ENCODE results near the gene PRKCH.

Gene PRKCH

GRCh38 chr14:61573321-61573720 is 251.9 kb downstream of the PRKCH start:
- Histone ChIP-seq H3K36me3 (ENCODE audit: insufficient read depth, low read length) (no peaks in the 10 kb centered on the region), H3K27me3 (ENCODE audit: insufficient read depth, low read length) (no peaks in the 10 kb centered on the region), H3K79me2 (ENCODE audit: control insufficient read depth, insufficient read depth, low read length, unreplicated experiment) (peaks cover 95% of the 10 kb centered on the region), H3K4me1 (ENCODE audit: control insufficient read depth, insufficient read depth, low read length, unreplicated experiment) (peaks cover 93% of the 10 kb centered on the region), H2AFZ (ENCODE audit: low read length, unreplicated experiment) (no peak overlapping the region), H3K4me3 (ENCODE audit: low read depth, low read length) (peak overlapping the region; percentile 75), H3K27ac (ENCODE audit: low read depth, low read length) (peak overlapping the region; percentile 100)

DNA sequence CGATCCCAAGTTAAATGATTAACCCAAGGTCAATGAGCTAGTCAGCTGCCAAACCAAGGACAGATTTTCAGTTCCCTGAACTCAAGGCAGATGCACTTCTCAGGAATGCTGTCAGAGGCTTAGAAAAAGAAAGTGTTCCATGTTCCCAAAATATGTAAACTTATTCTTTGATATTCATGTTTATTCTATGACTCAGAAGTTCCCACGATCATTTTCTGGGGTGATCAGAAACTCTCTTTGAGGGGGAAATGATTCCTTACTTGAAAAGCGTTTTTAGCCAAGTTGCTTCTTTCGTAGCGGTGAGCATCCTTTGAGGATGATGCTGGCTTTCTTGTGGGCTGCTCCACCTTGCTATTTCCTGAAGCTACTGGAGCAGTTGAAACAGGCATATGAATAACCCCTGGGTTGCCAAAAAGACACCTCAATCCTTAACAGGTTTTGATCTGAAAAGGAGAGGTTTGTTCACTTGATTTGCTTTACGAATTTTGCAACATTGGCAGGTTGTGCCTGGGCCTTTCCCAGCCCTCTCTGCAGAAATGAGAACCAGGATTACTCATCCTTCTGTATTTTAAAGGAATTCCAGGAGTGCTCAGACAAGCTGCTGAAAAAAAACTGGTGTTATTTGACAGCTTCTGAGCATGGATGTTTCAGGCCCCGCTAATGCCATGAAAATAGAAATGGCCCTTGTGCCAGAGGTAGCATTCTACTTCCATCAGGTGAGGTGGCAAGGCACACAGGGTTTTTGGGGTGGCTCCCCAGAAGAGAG is 252.6 kb downstream of the PRKCH start:
- H3K4me3 ChIP-seq (ENCODE audit: low read depth, low read length): peak overlapping the region; percentile 75
- peak overlapping the region; percentile 100 for H3K27ac ChIP-seq (ENCODE audit: low read depth, low read length)
- H3K36me3 ChIP-seq (ENCODE audit: insufficient read depth, low read length): no peaks in the 10 kb centered on the region
- H3K27me3 ChIP-seq (ENCODE audit: insufficient read depth, low read length): no peaks in the 10 kb centered on the region
- peaks cover 94% of the 10 kb centered on the region for H3K79me2 ChIP-seq (ENCODE audit: control insufficient read depth, insufficient read depth, low read length, unreplicated experiment)
- H3K4me1 ChIP-seq (ENCODE audit: control insufficient read depth, insufficient read depth, low read length, unreplicated experiment): peaks cover 95% of the 10 kb centered on the region
- no peak overlapping the region for H2AFZ ChIP-seq (ENCODE audit: low read length, unreplicated experiment)

DNA sequence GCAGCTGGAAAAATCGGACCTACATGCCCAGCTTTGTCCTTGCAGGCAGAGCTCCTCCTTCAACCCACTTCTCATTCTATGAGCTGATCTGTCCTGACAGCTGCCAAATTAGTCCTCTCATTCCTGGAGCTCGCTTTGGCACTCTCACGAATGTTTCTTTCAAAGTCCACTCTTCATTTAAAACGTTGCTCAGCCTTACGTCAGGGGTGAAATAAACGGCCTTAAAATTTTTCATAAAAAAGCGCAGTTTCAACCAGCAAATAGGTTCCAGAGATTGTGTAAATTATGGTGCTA is 253.1 kb downstream of the PRKCH start:
- Histone ChIP-seq H3K27ac (ENCODE audit: low read depth, low read length) (peak overlapping the region; percentile 100), H3K27me3 (ENCODE audit: insufficient read depth, low read length) (no peaks in the 10 kb centered on the region), H3K36me3 (ENCODE audit: insufficient read depth, low read length) (no peaks in the 10 kb centered on the region), H3K4me3 (ENCODE audit: low read depth, low read length) (peak overlapping the region; percentile 75), H3K79me2 (ENCODE audit: control insufficient read depth, insufficient read depth, low read length, unreplicated experiment) (peaks cover 91% of the 10 kb centered on the region), H2AFZ (ENCODE audit: low read length, unreplicated experiment) (no peak overlapping the region), H3K4me1 (ENCODE audit: control insufficient read depth, insufficient read depth, low read length, unreplicated experiment) (peaks cover 90% of the 10 kb centered on the region)

- Histone ChIP-seq H3K4me3 (ENCODE audit: low read depth, low read length) (no peak overlapping the region; the same call in 1 of the 2 replicates), H3K36me3 (ENCODE audit: insufficient read depth, low read length) (no peaks in the 10 kb centered on the region), H3K27me3 (ENCODE audit: insufficient read depth, low read length) (no peaks in the 10 kb centered on the region), H3K27ac (ENCODE audit: low read depth, low read length) (peak overlapping the region; percentile 100), H3K4me1 (ENCODE audit: control insufficient read depth, insufficient read depth, low read length, unreplicated experiment) (peaks cover 92% of the 10 kb centered on the region), H3K79me2 (ENCODE audit: control insufficient read depth, insufficient read depth, low read length, unreplicated experiment) (peaks cover 94% of the 10 kb centered on the region), H2AFZ (ENCODE audit: low read length, unreplicated experiment) (no peak overlapping the region)
These were observed 253.7 kb downstream of the PRKCH start for GRCh38 chr14:61575126-61575525.

DNA sequence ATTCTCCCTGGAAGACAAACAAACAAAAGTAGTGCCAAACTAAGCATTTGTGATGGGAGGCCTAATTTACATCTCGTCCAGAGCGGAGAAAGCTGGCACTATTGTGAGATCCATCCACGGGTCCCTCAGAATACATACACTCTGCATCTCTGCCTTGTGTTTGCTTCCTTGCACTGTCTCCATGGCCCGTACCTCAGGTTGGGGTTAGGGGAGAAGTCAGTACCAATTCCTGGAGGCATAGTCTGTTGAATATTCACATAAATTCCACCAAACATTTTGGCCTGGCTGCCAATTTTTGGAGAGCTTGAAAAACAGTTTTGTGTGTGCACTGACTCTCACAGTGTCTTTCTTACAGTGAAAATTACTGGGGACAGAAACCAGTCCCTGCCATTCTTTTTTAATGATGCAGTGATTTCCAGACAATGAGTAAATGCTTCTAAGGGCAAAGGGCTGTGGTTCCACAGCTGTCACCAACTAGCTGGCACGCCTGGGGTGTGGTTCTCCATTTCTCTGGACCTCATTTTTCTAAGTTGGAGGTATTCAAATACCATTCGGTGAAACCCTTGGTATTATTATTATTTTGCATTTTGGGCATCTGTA is 254.3 kb downstream of the PRKCH start:
- Histone ChIP-seq H3K4me3 (ENCODE audit: low read depth, low read length) (peak overlapping the region; percentile 28), H3K79me2 (ENCODE audit: control insufficient read depth, insufficient read depth, low read length, unreplicated experiment) (peaks cover 92% of the 10 kb centered on the region), H3K27ac (ENCODE audit: low read depth, low read length) (peak overlapping the region; percentile 100), H3K27me3 (ENCODE audit: insufficient read depth, low read length) (no peaks in the 10 kb centered on the region), H3K36me3 (ENCODE audit: insufficient read depth, low read length) (no peaks in the 10 kb centered on the region), H3K4me1 (ENCODE audit: control insufficient read depth, insufficient read depth, low read length, unreplicated experiment) (peaks cover 91% of the 10 kb centered on the region), H2AFZ (ENCODE audit: low read length, unreplicated experiment) (no peak overlapping the region)

DNA sequence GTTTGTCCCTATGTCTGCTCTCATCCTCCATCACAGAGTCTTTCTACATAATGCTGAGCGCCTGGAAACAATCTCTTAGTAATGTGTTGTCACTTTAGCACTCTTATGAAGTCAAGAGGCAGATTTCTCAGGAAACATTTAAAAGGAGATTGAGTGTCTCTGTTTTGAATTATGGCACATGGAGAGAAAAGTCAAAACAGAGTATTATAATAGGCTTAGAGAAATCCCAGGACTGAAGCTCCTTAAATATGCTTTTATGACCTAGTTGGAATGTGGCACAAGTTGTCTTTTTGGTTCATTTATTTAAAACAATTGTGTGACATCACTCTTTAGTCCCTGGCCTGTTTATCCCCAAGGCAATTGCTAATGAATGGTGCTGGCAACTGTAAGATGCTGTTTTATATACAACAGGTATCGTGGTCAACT is 256.1 kb downstream of the PRKCH start:
- H3K27ac ChIP-seq (ENCODE audit: low read depth, low read length): peak overlapping the region; percentile 100
- H3K4me1 ChIP-seq (ENCODE audit: control insufficient read depth, insufficient read depth, low read length, unreplicated experiment): peaks cover 91% of the 10 kb centered on the region
- H2AFZ ChIP-seq (ENCODE audit: low read length, unreplicated experiment): no peak overlapping the region
- peaks cover 90% of the 10 kb centered on the region for H3K79me2 ChIP-seq (ENCODE audit: control insufficient read depth, insufficient read depth, low read length, unreplicated experiment)
- H3K36me3 ChIP-seq (ENCODE audit: insufficient read depth, low read length): no peaks in the 10 kb centered on the region
- H3K4me3 ChIP-seq (ENCODE audit: low read depth, low read length): no peak overlapping the region
- H3K27me3 ChIP-seq (ENCODE audit: insufficient read depth, low read length): no peaks in the 10 kb centered on the region

DNA sequence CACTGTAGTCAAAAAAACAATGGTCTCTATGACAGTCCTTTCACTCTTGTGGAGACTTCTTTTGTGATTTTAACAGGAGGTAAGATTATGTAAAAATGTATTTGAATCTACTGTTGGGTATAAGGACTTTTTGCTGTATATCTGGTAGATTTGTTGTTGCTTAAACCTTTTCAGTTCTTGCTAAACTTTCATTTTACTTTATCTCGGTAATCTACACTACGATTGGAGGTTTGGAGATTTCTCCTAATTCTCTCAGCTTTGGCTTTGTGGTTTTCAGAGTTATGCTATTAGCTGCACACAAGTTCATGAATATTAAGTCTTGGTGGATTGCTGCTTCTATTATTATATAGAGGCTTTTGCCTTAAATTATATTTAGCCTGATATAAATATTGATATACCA is 257.4 kb downstream of the PRKCH start:
- H3K79me2 ChIP-seq (ENCODE audit: control insufficient read depth, insufficient read depth, low read length, unreplicated experiment): peaks cover 89% of the 10 kb centered on the region
- peak overlapping the region; percentile 38 for H3K4me3 ChIP-seq (ENCODE audit: low read depth, low read length)
- no peaks in the 10 kb centered on the region for H3K36me3 ChIP-seq (ENCODE audit: insufficient read depth, low read length)
- no peaks in the 10 kb centered on the region for H3K27me3 ChIP-seq (ENCODE audit: insufficient read depth, low read length)
- H2AFZ ChIP-seq (ENCODE audit: low read length, unreplicated experiment): peak overlapping the region; percentile 21
- peaks cover 91% of the 10 kb centered on the region for H3K4me1 ChIP-seq (ENCODE audit: control insufficient read depth, insufficient read depth, low read length, unreplicated experiment)
- peak overlapping the region; percentile 100 for H3K27ac ChIP-seq (ENCODE audit: low read depth, low read length)

- H3K4me1 ChIP-seq (ENCODE audit: control insufficient read depth, insufficient read depth, low read length, unreplicated experiment): peaks cover 91% of the 10 kb centered on the region
- H3K36me3 ChIP-seq (ENCODE audit: insufficient read depth, low read length): no peaks in the 10 kb centered on the region
- H3K27me3 ChIP-seq (ENCODE audit: insufficient read depth, low read length): no peaks in the 10 kb centered on the region
- H3K27ac ChIP-seq (ENCODE audit: low read depth, low read length): peak overlapping the region; percentile 100
- peaks cover 76% of the 10 kb centered on the region for H3K79me2 ChIP-seq (ENCODE audit: control insufficient read depth, insufficient read depth, low read length, unreplicated experiment)
- no peak overlapping the region for H3K4me3 ChIP-seq (ENCODE audit: low read depth, low read length)
- no peak overlapping the region for H2AFZ ChIP-seq (ENCODE audit: low read length, unreplicated experiment)
These were observed 260.0 kb downstream of the PRKCH start for GRCh38 chr14:61581340-61581739.

DNA sequence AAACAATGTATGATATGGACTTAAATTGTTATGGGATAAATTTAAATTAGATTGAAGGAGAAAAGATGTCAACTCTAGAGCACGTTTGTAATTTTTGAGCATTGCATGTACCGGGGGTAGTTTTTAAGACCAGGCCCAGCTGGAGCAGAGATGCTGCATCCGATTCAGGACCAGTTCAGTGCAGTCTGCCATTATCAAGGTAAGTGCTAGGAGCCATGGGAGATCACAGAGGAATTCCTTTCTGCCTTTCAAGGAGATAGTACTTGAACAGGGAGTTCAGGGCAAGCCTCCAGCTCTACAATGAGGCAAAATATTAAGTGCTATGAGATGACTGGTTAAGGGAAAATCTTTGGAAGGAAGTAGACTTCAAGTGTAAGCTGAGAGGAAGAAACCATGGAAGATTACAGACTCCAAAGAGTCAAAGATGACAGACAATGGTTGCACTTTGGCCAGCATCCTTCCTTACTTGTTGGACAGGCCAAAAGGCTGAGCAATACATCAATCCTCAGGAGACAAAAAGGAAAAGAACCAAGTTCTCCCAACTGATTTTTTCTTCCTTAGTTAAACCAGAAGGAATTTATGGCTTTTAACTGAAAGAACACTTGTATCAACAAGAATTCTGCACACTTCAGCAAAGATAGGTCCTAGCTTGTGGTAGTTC is 260.7 kb downstream of the PRKCH start:
- H3K36me3 ChIP-seq (ENCODE audit: insufficient read depth, low read length): 0 out of 2 replicates have a peak, but pooled peaks cover under 1% of the 10 kb centered on the region
- peaks cover 73% of the 10 kb centered on the region for H3K79me2 ChIP-seq (ENCODE audit: control insufficient read depth, insufficient read depth, low read length, unreplicated experiment)
- peak overlapping the region; percentile 100 for H3K27ac ChIP-seq (ENCODE audit: low read depth, low read length)
- no peak overlapping the region for H2AFZ ChIP-seq (ENCODE audit: low read length, unreplicated experiment)
- peak overlapping the region; percentile 18; the same call in 1 of the 2 replicates for H3K4me3 ChIP-seq (ENCODE audit: low read depth, low read length)
- H3K27me3 ChIP-seq (ENCODE audit: insufficient read depth, low read length): no peaks in the 10 kb centered on the region
- H3K4me1 ChIP-seq (ENCODE audit: control insufficient read depth, insufficient read depth, low read length, unreplicated experiment): peaks cover 93% of the 10 kb centered on the region

- Histone ChIP-seq H3K4me1 (ENCODE audit: control insufficient read depth, insufficient read depth, low read length, unreplicated experiment) (peaks cover 93% of the 10 kb centered on the region), H3K79me2 (ENCODE audit: control insufficient read depth, insufficient read depth, low read length, unreplicated experiment) (peaks cover 73% of the 10 kb centered on the region), H3K27ac (ENCODE audit: low read depth, low read length) (peak overlapping the region; percentile 100), H3K27me3 (ENCODE audit: insufficient read depth, low read length) (no peaks in the 10 kb centered on the region), H3K4me3 (ENCODE audit: low read depth, low read length) (peak overlapping the region; percentile 18; the same call in 1 of the 2 replicates), H2AFZ (ENCODE audit: low read length, unreplicated experiment) (no peak overlapping the region), H3K36me3 (ENCODE audit: insufficient read depth, low read length) (0 out of 2 replicates have a peak, but pooled peaks cover 4% of the 10 kb centered on the region)
These were observed 261.4 kb downstream of the PRKCH start for GRCh38 chr14:61582815-61583214.
